Epithelial cell of proximal tubule (primary cell): ENCODE results near the gene CYP2S1. TPM values are rescaled to one million over a fixed set of nuclear protein-coding genes. Genes with fewer than 3 reads are reported as not detected.

ENCODE experiments used
- DNase-seq: peaks from one replicate; pipeline ENCODE4 v3.0.0-alpha.2; 2011; ENCODE audit warnings: low read depth
- H3K4me3 ChIP-seq: 2 replicates; pipeline ENCODE4 v1.5.1; 2011; ENCODE audit warnings: low read depth, mild to moderate bottlenecking, low read length
- CTCF ChIP-seq: conservative IDR thresholded peaks from 2 replicates; pipeline ENCODE4 v1.5.1; 2012; ENCODE audit warnings: low read depth, mild to moderate bottlenecking, low read length
- total RNA-seq: library from RNA; depleted of rRNA; stranded (reverse); fragments of >200 nt; gene quantifications from 2 replicates; pipeline ENCODE4 v1.2.3, GENCODE V29; 2015

The CYP2S1 gene
- total RNA-seq, 1 donor from 2014 or later = 24.7 TPM

- TF ChIP-seq CTCF = no peak
- no peak for DNase-seq
- H3K4me3 ChIP-seq = no peak overlapping the region
These were observed 56.8 kb downstream of the CYP2S1 start for GRCh38 chr19:41249707-41250423.

GRCh38 chr19:41253660-41254059 is 60.6 kb downstream of the CYP2S1 start:
- TF ChIP-seq CTCF = no peak

GRCh38 chr19:41255171-41255570 is 62.2 kb downstream of the CYP2S1 start:
- TF ChIP-seq CTCF = no peak
- H3K4me3 ChIP-seq = no peak overlapping the region

More at GRCh38 chr19:41253660-41254059, 60.6 kb downstream of the CYP2S1 start:
- no peak overlapping the region for H3K4me3 ChIP-seq
- DNase-seq = no peak

More at GRCh38 chr19:41255171-41255570, 62.2 kb downstream of the CYP2S1 start:
- DNase-seq = no peak

Other genes with a start within 250 kb of the CYP2S1 start
- gene CYP2B6, start 201.9 kb upstream of the CYP2S1 start, total RNA-seq = 0.46 and 0.80 TPM in 2 replicates
- not detected in 2 replicates for gene CYP2A13, start 104.8 kb upstream of the CYP2S1 start, total RNA-seq
- not detected in 2 replicates for gene CYP2F1, start 78.8 kb upstream of the CYP2S1 start, total RNA-seq
- 206 and 343 TPM in 2 replicates for gene AXL, start 26.0 kb downstream of the CYP2S1 start, total RNA-seq
- 154 and 177 TPM in 2 replicates for gene HNRNPUL1, start 71.2 kb downstream of the CYP2S1 start, total RNA-seq
- 11.4 and 11.6 TPM in 2 replicates for gene CCDC97, start 117.0 kb downstream of the CYP2S1 start, total RNA-seq
- gene TGFB1, start 160.7 kb downstream of the CYP2S1 start, total RNA-seq = 8.5 and 24.3 TPM in 2 replicates
- gene B9D2, start 170.9 kb downstream of the CYP2S1 start, total RNA-seq = 5.3 and 22.9 TPM in 2 replicates
- 2.7 and 3.5 TPM in 2 replicates for gene TMEM91, start 183.3 kb downstream of the CYP2S1 start, total RNA-seq
- gene EXOSC5, start 204.1 kb downstream of the CYP2S1 start, total RNA-seq = 23.7 and 43.8 TPM in 2 replicates
- gene BCKDHA, start 204.6 kb downstream of the CYP2S1 start, total RNA-seq = 24.0 and 35.7 TPM in 2 replicates
- gene B3GNT8, start 234.2 kb downstream of the CYP2S1 start, total RNA-seq = 1.6 and 2.4 TPM in 2 replicates
- gene DMAC2, start 246.7 kb downstream of the CYP2S1 start, total RNA-seq = 54.9 and 74.8 TPM in 2 replicates
- gene ERICH4, start 249.9 kb downstream of the CYP2S1 start, total RNA-seq = not detected in 2 replicates